HEK293 (cell line): ENCODE data around the gene SMIM26.

Source experiments
- ATF2 ChIP-seq: fragments of 450-650 bp; formaldehyde crosslinking; IDR thresholded peaks from 2 replicates; pipeline ENCODE4 v1.5.1; 2016; ENCODE audit warnings: missing biosample characterization, missing genetic modification characterization, low read depth
- CTCF ChIP-seq: fragments of 450-650 bp; formaldehyde crosslinking; IDR thresholded peaks from 2 replicates; pipeline ENCODE4 v1.5.1; 2016; ENCODE audit warnings: missing biosample characterization, missing genetic modification characterization
- HOXA7 ChIP-seq: sonication (generic); formaldehyde crosslinking; IDR thresholded peaks from 2 replicates; pipeline ENCODE4 v1.8.1; 2022; ENCODE audit warnings: missing genetic modification reagents, borderline replicate concordance
- PRDM1 ChIP-seq: fragments of 450-650 bp; formaldehyde crosslinking; IDR thresholded peaks from 2 replicates; pipeline ENCODE4; 2016; ENCODE audit warnings: missing biosample characterization, missing genetic modification characterization
- TSHZ1 ChIP-seq: fragments of 450-650 bp; formaldehyde crosslinking; IDR thresholded peaks from 2 replicates; pipeline ENCODE4 v1.5.1; 2016; ENCODE audit warnings: missing biosample characterization, missing genetic modification characterization, borderline replicate concordance
- ZBTB26 ChIP-seq: fragments of 450-650 bp; formaldehyde crosslinking; optimal IDR thresholded peaks from 2 replicates; pipeline ENCODE3; 2016; ENCODE audit warnings: missing biosample characterization, mild to moderate bottlenecking, missing genetic modification characterization
- ZBTB7A ChIP-seq: fragments of 450-650 bp; formaldehyde crosslinking; IDR thresholded peaks from 2 replicates; pipeline ENCODE4 v1.5.1; 2016; ENCODE audit warnings: low read depth, missing biosample characterization, missing genetic modification characterization
- ZNF132 ChIP-seq: fragments of 450-650 bp; formaldehyde crosslinking; IDR thresholded peaks from 2 replicates; pipeline ENCODE4 v1.5.1; 2017; ENCODE audit warnings: missing biosample characterization, missing genetic modification characterization, borderline replicate concordance
- ZNF169 ChIP-seq: fragments of 450-650 bp; formaldehyde crosslinking; IDR thresholded peaks from 2 replicates; pipeline ENCODE4 v1.5.1; 2016; ENCODE audit warnings: missing biosample characterization, missing genetic modification characterization
- ZNF292 ChIP-seq: fragments of 450-650 bp; formaldehyde crosslinking; IDR thresholded peaks from 2 replicates; pipeline ENCODE4 v1.5.1; 2016; ENCODE audit warnings: low read depth, missing biosample characterization, missing genetic modification characterization, borderline replicate concordance
- ZNF510 ChIP-seq: fragments of 450-650 bp; formaldehyde crosslinking; IDR thresholded peaks from 2 replicates; pipeline ENCODE4 v1.5.1; 2018; ENCODE audit warnings: mild to moderate bottlenecking, missing genetic modification characterization, missing biosample characterization; ENCODE audit not compliant: insufficient replicate concordance
- ZNF580 ChIP-seq: fragments of 450-650 bp; formaldehyde crosslinking; IDR thresholded peaks from 2 replicates; pipeline ENCODE4 v1.5.1; 2016; ENCODE audit warnings: missing biosample characterization, missing genetic modification characterization
- ZNF776 ChIP-seq: fragments of 450-650 bp; formaldehyde crosslinking; IDR thresholded peaks from 2 replicates; pipeline ENCODE4 v1.5.0; 2017; ENCODE audit warnings: missing biosample characterization, missing genetic modification characterization, borderline replicate concordance

GRCh38 chr20:18614244-18614643 lies 47.0 kb downstream of the SMIM26 start:
- TF ChIP-seq CTCF (tag by site-specific recombination), result no peak
- no peak for TF ChIP-seq ZNF580 (tag by site-specific recombination)
- no peak for TF ChIP-seq ATF2 (tag by site-specific recombination)
- no peak for TF ChIP-seq ZNF292 (tag by site-specific recombination)
- no peak for TF ChIP-seq ZBTB26
- no peak for TF ChIP-seq ZNF169 (tag by site-specific recombination)
- no peak for TF ChIP-seq ZNF510 (tag by site-specific recombination)
- no peak for TF ChIP-seq PRDM1 (tag by site-specific recombination)
- TF ChIP-seq ZNF132 (tag by site-specific recombination), result no peak
- TF ChIP-seq ZBTB7A (tag by site-specific recombination), result no peak
- no peak for TF ChIP-seq TSHZ1 (tag by site-specific recombination)
- no peak for TF ChIP-seq ZNF776 (tag by site-specific recombination)
- no peak for TF ChIP-seq HOXA7 (CRISPR knock-in tag)
